ENCODE data around the gene HOXD11. TPM values are rescaled to one million over a fixed set of nuclear protein-coding genes. Genes with fewer than 3 reads are reported as not detected.

HOXD11 gene
- total RNA-seq, 1 donor from 2014 or later: not detected

DNA sequence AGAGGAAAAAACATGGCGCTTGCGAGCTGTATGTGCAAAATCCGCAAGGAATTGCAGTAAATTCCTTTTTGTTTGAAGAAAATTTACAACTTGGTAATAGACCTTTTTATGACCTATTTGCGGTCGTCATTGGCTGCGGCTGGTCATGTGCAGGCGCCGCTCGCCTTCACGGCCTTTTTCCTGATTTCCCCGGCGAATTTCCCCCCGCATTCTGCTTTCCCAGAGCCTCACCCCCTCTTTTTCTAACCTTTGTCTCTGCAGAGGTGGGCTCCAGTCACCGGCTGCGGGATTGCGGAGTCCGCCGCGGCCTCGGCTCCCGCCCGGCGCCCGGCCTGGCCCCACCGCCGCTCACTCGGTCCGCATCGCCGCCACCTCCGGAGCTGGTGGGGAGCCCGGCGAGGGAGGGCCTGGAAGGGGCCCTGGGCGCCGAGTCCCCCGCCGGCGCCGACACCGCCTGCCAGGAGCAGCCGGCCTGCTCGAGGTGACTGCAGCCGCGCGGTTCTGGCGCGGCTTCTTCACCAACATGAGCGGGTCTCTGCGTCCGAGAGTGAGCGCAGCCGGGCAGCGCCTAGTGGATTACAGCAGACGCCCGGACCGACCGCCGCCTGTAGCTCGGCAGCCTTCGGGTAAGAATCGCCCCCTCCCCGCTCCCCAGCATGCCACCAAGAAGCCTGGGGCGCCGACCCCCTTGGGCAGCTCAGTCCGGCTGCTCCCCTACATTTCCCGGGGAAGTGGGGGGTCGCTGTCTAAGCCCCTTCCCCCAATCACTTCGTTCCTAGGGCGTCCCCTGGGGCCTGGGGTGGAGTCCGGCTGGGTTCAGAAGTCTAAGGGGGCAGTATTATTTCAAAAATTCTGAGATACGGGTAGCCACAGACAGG, 29.5 kb downstream of the HOXD11 start:
- TF ChIP-seq, protein P1, sequence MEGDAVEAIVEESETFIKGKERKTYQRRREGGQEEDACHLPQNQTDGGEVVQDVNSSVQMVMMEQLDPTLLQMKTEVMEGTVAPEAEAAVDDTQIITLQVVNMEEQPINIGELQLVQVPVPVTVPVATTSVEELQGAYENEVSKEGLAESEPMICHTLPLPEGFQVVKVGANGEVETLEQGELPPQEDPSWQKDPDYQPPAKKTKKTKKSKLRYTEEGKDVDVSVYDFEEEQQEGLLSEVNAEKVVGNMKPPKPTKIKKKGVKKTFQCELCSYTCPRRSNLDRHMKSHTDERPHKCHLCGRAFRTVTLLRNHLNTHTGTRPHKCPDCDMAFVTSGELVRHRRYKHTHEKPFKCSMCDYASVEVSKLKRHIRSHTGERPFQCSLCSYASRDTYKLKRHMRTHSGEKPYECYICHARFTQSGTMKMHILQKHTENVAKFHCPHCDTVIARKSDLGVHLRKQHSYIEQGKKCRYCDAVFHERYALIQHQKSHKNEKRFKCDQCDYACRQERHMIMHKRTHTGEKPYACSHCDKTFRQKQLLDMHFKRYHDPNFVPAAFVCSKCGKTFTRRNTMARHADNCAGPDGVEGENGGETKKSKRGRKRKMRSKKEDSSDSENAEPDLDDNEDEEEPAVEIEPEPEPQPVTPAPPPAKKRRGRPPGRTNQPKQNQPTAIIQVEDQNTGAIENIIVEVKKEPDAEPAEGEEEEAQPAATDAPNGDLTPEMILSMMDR (IDR thresholded peaks at IDR 0.05; ENCODE audit: unreplicated experiment): no peak
- Mint-ChIP-seq H3K9me3 (ENCODE audit: unreplicated experiment) (no peaks in the 10 kb centered on the region), H3K4me3 (ENCODE audit: unreplicated experiment) (peak overlapping the region; percentile 90), H3K4me1 (ENCODE audit: unreplicated experiment) (peaks cover 34% of the 10 kb centered on the region), H3K27ac (ENCODE audit: unreplicated experiment) (peak overlapping the region; percentile 95), H3K36me3 (ENCODE audit: low read depth, unreplicated experiment) (peaks cover 6% of the 10 kb centered on the region), H3K27me3 (ENCODE audit: unreplicated experiment) (peaks cover 36% of the 10 kb centered on the region)
- DNase-seq (ENCODE audit: low spot score): no peak

DNA sequence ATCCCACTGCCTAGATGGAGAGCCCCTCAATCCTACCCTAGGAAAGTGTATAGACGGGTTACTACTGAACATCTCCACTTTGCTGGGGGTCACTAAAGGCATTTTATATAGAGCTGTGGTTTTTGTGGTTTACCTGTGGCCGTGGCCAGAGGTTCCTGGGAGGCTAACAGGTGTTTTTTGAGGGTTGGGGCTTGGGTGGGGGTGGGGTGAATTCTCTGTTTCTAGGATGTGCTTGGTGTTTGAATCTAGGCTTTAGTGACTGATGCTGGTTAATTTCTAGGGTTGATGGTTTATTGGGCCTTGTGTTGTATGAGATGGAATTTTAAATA, 30.1 kb downstream of the HOXD11 start:
- peaks cover 34% of the 10 kb centered on the region for H3K4me1 Mint-ChIP-seq (ENCODE audit: unreplicated experiment)
- DNase-seq (ENCODE audit: low spot score): no peak
- TF ChIP-seq, protein P1 (IDR thresholded peaks at IDR 0.05; ENCODE audit: unreplicated experiment): no peak
- peaks cover 6% of the 10 kb centered on the region for H3K36me3 Mint-ChIP-seq (ENCODE audit: low read depth, unreplicated experiment)
- no peak overlapping the region for H3K27ac Mint-ChIP-seq (ENCODE audit: unreplicated experiment)
- no peaks in the 10 kb centered on the region for H3K9me3 Mint-ChIP-seq (ENCODE audit: unreplicated experiment)
- peaks cover 36% of the 10 kb centered on the region for H3K27me3 Mint-ChIP-seq (ENCODE audit: unreplicated experiment)
- H3K4me3 Mint-ChIP-seq (ENCODE audit: unreplicated experiment): peak overlapping the region; percentile 86

DNA sequence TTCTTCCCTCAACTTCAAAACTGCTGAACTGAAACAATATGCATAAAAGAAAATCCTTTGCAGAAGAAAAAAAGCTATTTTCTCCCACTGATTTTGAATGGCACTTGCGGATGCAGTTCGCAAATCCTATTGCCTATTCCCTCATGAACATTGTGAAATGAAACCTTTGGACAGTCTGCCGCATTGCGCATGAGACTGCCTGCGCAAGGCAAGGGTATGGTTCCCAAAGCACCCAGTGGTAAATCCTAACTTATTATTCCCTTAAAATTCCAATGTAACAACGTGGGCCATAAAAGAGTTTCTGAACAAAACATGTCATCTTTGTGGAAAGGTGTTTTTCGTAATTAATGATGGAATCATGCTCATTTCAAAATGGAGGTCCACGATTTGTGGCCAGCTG, 30.8 kb downstream of the HOXD11 start:
- no peak overlapping the region for H3K27ac Mint-ChIP-seq (ENCODE audit: unreplicated experiment)
- H3K4me3 Mint-ChIP-seq (ENCODE audit: unreplicated experiment): peak overlapping the region; percentile 86
- H3K4me1 Mint-ChIP-seq (ENCODE audit: unreplicated experiment): peaks cover 34% of the 10 kb centered on the region
- peaks cover 6% of the 10 kb centered on the region for H3K36me3 Mint-ChIP-seq (ENCODE audit: low read depth, unreplicated experiment)
- no peak for DNase-seq (ENCODE audit: low spot score)
- no peaks in the 10 kb centered on the region for H3K9me3 Mint-ChIP-seq (ENCODE audit: unreplicated experiment)
- H3K27me3 Mint-ChIP-seq (ENCODE audit: unreplicated experiment): peaks cover 34% of the 10 kb centered on the region
- TF ChIP-seq, protein P1 (IDR thresholded peaks at IDR 0.05; ENCODE audit: unreplicated experiment): no peak

DNA sequence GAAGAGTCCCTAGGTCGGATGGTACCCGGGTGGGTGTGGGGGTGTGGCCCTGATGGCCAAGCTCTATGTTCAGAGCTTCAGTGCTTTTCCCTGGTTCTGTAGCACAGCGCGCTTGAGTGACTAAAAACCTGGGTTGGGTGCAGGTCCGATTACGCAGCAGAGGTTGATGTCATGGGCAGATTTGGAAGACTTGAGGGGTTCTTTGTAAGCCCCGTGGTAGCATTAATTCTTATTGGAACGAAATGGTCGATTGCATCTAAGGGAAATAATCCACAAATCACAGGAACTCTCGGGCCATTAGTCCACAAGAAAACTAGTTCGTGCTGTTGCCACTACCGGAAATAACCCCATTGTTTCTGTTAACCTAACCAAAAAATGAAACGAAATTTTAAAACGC, 31.4 kb downstream of the HOXD11 start:
- no peak for DNase-seq (ENCODE audit: low spot score)
- Mint-ChIP-seq H3K9me3 (ENCODE audit: unreplicated experiment) (no peaks in the 10 kb centered on the region), H3K4me1 (ENCODE audit: unreplicated experiment) (peaks cover 34% of the 10 kb centered on the region), H3K27ac (ENCODE audit: unreplicated experiment) (peak overlapping the region; percentile 22), H3K36me3 (ENCODE audit: low read depth, unreplicated experiment) (peaks cover 6% of the 10 kb centered on the region), H3K27me3 (ENCODE audit: unreplicated experiment) (peaks cover 40% of the 10 kb centered on the region), H3K4me3 (ENCODE audit: unreplicated experiment) (peak overlapping the region; percentile 26)
- TF ChIP-seq, protein P1 (IDR thresholded peaks at IDR 0.05; ENCODE audit: unreplicated experiment): no peak

DNA sequence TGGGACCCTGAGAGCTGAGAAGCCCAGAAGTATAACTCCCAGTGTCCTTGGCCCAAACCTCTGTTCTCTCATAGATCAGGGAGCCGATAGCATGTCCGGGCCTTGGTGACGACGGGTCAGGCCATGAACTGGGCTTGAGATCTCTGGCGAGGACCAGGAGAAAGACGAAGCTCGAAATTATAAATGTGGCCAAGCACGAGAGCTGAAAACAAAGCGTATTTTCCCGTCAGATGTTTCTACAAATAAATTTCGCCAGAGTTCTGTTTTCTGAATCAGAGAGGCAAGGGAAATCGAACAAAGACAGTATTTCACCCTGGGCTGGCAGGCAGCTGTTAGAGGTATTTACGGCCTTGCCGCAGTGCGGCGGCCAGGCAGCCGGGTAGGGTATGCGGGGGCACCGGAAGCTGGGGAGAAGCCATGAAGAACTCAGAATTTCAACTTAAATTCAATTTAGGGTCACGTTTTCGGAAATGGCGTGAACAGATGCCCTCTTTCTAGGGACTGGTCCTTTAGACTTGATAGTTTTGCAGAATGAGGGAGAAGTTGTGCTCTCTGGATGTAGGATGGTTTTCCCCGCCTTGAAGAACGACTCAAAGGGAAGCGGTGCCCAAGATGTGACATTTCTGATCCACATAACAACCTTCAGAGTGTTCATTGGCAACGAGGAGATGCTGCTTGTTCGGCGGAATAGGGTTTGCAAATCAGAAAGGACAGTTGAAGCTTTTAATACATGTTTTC, 32.0 kb downstream of the HOXD11 start:
- H3K27me3 Mint-ChIP-seq (ENCODE audit: unreplicated experiment): peaks cover 40% of the 10 kb centered on the region
- peaks cover 32% of the 10 kb centered on the region for H3K4me1 Mint-ChIP-seq (ENCODE audit: unreplicated experiment)

More for the DNA sequence above, 32.0 kb downstream of the HOXD11 start:
- H3K36me3 Mint-ChIP-seq (ENCODE audit: low read depth, unreplicated experiment): peaks cover 6% of the 10 kb centered on the region
- TF ChIP-seq, protein P1 (IDR thresholded peaks at IDR 0.05; ENCODE audit: unreplicated experiment): no peak
- no peak for DNase-seq (ENCODE audit: low spot score)
- no peaks in the 10 kb centered on the region for H3K9me3 Mint-ChIP-seq (ENCODE audit: unreplicated experiment)
- H3K27ac Mint-ChIP-seq (ENCODE audit: unreplicated experiment): peak overlapping the region; percentile 8
- peak overlapping the region; percentile 60 for H3K4me3 Mint-ChIP-seq (ENCODE audit: unreplicated experiment)
